ACC112 (cell line): ENCODE data around the gene ZNF543.
"Not testable (repeated sequence)": the region's sequence is repeated elsewhere in the genome, so short reads cannot be mapped to it uniquely, and the experiment has no call there.

Experiments used
- H2AFZ ChIP-seq: fragments of 200-600 bp; sonication (generic); one replicate; pipeline ENCODE4 v1.6.0; 2017; ENCODE audit warnings: antibody characterized with exemption, low read length; ENCODE audit not compliant: unreplicated experiment
- H3K27ac ChIP-seq: fragments of 200-600 bp; sonication (generic); 2 replicates; pipeline ENCODE4 v1.5.1; 2014; ENCODE audit warnings: low read depth, mild to moderate bottlenecking, antibody characterized with exemption, low read length, moderate library complexity
- H3K27me3 ChIP-seq: fragments of 200-600 bp; sonication (generic); 2 replicates; pipeline ENCODE4 v1.6.1; 2014; ENCODE audit warnings: mild to moderate bottlenecking, antibody characterized with exemption, low read length, moderate library complexity, mixed read lengths; ENCODE audit not compliant: insufficient read depth
- H3K36me3 ChIP-seq: fragments of 200-600 bp; sonication (generic); 2 replicates; pipeline ENCODE4 v1.6.1; 2016; ENCODE audit warnings: mild to moderate bottlenecking, antibody characterized with exemption, low read length, moderate library complexity, mixed read lengths; ENCODE audit not compliant: insufficient read depth
- H3K4me1 ChIP-seq: fragments of 200-600 bp; sonication (generic); one replicate; pipeline ENCODE4 v1.6.1; 2016; ENCODE audit warnings: low read length, mixed read lengths; ENCODE audit not compliant: insufficient read depth, unreplicated experiment, control insufficient read depth
- H3K4me3 ChIP-seq: fragments of 200-600 bp; sonication (generic); 2 replicates; pipeline ENCODE4 v1.5.1; 2014; ENCODE audit warnings: mild to moderate bottlenecking, low read depth, low read length
- H3K79me2 ChIP-seq: fragments of 200-600 bp; sonication (generic); one replicate; pipeline ENCODE4 v1.6.0; 2016; ENCODE audit warnings: low read length; ENCODE audit not compliant: control insufficient read depth, unreplicated experiment, insufficient read depth

Gene ZNF543

GRCh38 chr19:57320180-57321084, at the start of gene ZNF543:
Gene ZNF543, plus strand, starts transcription at chr19:57320472. Its CDS starts 382 bp downstream, at chr19:57320854.
- Histone ChIP-seq H2AFZ (peak within 1 kb of the TSS; percentile 83), H3K4me1 (peaks cover 12% of the 10 kb centered on the region), H3K36me3 (no peaks in the 10 kb centered on the region; the same call in 1 of the 2 replicates), H3K4me3 (peak within 1 kb of the TSS; percentile 94), H3K79me2 (peaks cover 24% of the 10 kb centered on the region), H3K27me3 (peaks cover 13% of the 10 kb centered on the region), H3K27ac (peak within 1 kb of the TSS; percentile 49; the same call in 1 of the 2 replicates)

- no peaks in the 10 kb centered on the region for H3K79me2 ChIP-seq
- no peaks in the 10 kb centered on the region for H3K27me3 ChIP-seq
- no peaks in the 10 kb centered on the region for H3K36me3 ChIP-seq
- H2AFZ ChIP-seq: no peak overlapping the region
- no peak overlapping the region for H3K27ac ChIP-seq
- peaks cover 6% of the 10 kb centered on the region for H3K4me1 ChIP-seq
- H3K4me3 ChIP-seq: no peak overlapping the region
Observed at GRCh38 chr19:57271280-57271679, 49.0 kb upstream of the ZNF543 start.

GRCh38 chr19:57273014-57273413, 47.3 kb upstream of the ZNF543 start:
- Histone ChIP-seq H3K36me3 (no peaks in the 10 kb centered on the region), H3K79me2 (no peaks in the 10 kb centered on the region), H3K4me1 (peaks cover 6% of the 10 kb centered on the region), H3K27ac (no peak overlapping the region), H3K27me3 (no peaks in the 10 kb centered on the region), H3K4me3 (no peak overlapping the region), H2AFZ (no peak overlapping the region)

GRCh38 chr19:57276430-57276829, 43.8 kb upstream of the ZNF543 start:
- Histone ChIP-seq H3K79me2 (peaks cover 9% of the 10 kb centered on the region), H3K4me1 (peaks cover 3% of the 10 kb centered on the region), H3K27me3 (no peaks in the 10 kb centered on the region), H3K4me3 (no peak overlapping the region), H3K36me3 (no peaks in the 10 kb centered on the region), H3K27ac (no peak overlapping the region), H2AFZ (no peak overlapping the region)

GRCh38 chr19:57278481-57278880, 41.8 kb upstream of the ZNF543 start:
- H3K27ac ChIP-seq: peak overlapping the region; percentile 95; the same call in 1 of the 2 replicates
- H2AFZ ChIP-seq: not testable (repeated sequence)

GRCh38 chr19:57279418-57280164, 40.7 kb upstream of the ZNF543 start:
- H3K36me3 ChIP-seq: no peaks in the 10 kb centered on the region
- no peaks in the 10 kb centered on the region for H3K27me3 ChIP-seq
- peaks cover 37% of the 10 kb centered on the region for H3K79me2 ChIP-seq
- peaks cover 13% of the 10 kb centered on the region for H3K4me1 ChIP-seq
- H3K27ac ChIP-seq: peak overlapping the region; percentile 95
- peak overlapping the region; percentile 70 for H2AFZ ChIP-seq
- H3K4me3 ChIP-seq: peak overlapping the region; percentile 86

More at GRCh38 chr19:57278481-57278880, 41.8 kb upstream of the ZNF543 start:
- H3K27me3 ChIP-seq, H3K4me3 ChIP-seq, H3K36me3 ChIP-seq: not testable (repeated sequence)
- Histone ChIP-seq H3K79me2 (peaks cover 27% of the 10 kb centered on the region), H3K4me1 (peaks cover 13% of the 10 kb centered on the region)

GRCh38 chr19:57280165-57280961, 39.9 kb upstream of the ZNF543 start, which contains the start of gene ZNF460:
Gene ZNF460, plus strand, starts transcription at chr19:57280485. Its CDS starts 322 bp downstream, at chr19:57280807.
- Histone ChIP-seq H3K4me1 (peaks cover 13% of the 10 kb centered on the region), H3K4me3 (peak within 1 kb of the TSS; percentile 86), H3K27me3 (no peaks in the 10 kb centered on the region), H3K36me3 (peaks cover 3% of the 10 kb centered on the region), H2AFZ (peak within 1 kb of the TSS; percentile 70), H3K79me2 (peaks cover 43% of the 10 kb centered on the region), H3K27ac (peak within 1 kb of the TSS; percentile 95)

- no peak overlapping the region for H2AFZ ChIP-seq
- peaks cover 13% of the 10 kb centered on the region for H3K4me1 ChIP-seq
- no peaks in the 10 kb centered on the region for H3K27me3 ChIP-seq
- peak overlapping the region; percentile 86 for H3K4me3 ChIP-seq
- peaks cover 49% of the 10 kb centered on the region for H3K79me2 ChIP-seq
- peak overlapping the region; percentile 95 for H3K27ac ChIP-seq
- H3K36me3 ChIP-seq: peaks cover 7% of the 10 kb centered on the region
Observed at GRCh38 chr19:57280962-57281400, 39.3 kb upstream of the ZNF543 start.

GRCh38 chr19:57282011-57282643, 38.1 kb upstream of the ZNF543 start:
- Histone ChIP-seq H3K4me1 (peaks cover 13% of the 10 kb centered on the region), H3K79me2 (peaks cover 59% of the 10 kb centered on the region), H3K27ac (no peak overlapping the region), H3K36me3 (peaks cover 9% of the 10 kb centered on the region), H2AFZ (no peak overlapping the region), H3K27me3 (no peaks in the 10 kb centered on the region), H3K4me3 (peak overlapping the region; percentile 86)
